HG02870 (cell line): ENCODE results near the gene MED16.
"Not testable (repeated sequence)": the region's sequence is repeated elsewhere in the genome, so short reads cannot be mapped to it uniquely, and the experiment has no call there.

Experiments used
- ATAC-seq: cut with Tn5 transposase; IDR thresholded peaks from one replicate; pipeline ENCODE4 v1.9.1; 2021; ENCODE audit warnings: mild to moderate bottlenecking, moderate library complexity; ENCODE audit not compliant: unreplicated experiment

MED16 gene

DNA sequence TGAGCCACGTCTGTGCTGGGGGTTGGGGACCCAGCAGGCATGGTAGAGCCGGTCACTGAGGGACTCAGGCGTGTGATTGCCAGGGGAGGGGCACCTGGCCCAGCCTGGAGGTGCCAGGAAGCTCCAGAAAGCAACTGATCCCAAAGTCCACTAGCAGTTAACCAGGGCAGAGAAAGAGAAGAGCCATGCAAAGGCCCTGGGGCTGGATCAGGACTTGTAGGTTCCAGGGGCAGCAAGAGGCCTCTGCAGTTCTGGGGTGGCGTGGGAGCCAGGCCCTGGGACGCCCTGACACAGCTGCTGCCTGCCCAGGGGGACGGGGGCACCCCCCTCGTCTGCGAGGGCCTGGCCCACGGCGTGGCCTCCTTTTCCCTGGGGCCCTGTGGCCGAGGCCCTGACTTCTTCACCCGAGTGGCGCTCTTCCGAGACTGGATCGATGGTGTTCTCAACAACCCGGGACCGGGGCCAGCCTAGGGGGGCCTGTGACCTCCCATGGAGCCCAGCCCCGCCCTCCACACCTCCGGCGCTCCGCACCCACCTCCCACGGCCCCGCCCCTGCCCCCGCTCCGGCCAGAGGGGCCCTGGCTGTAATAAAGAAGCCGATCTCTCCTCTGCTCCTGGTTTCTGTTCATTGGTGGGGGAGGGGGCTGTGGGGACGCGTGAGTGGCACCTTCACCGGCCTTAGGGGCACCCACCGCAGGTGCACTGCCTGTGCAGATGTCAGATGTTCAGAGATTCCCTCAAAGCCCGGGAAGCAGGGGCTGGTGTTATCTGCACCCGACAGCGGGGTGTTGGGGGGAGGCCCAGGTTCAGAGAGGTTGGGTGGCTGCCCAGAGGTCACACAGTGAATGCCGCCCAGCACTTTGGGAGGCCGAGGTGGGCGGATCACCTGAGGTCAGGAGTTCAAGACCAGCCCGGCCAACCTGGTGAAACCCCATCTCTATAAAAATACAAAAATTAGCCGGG is 61.3 kb downstream of the MED16 start:
- ATAC-seq, result no peak

DNA sequence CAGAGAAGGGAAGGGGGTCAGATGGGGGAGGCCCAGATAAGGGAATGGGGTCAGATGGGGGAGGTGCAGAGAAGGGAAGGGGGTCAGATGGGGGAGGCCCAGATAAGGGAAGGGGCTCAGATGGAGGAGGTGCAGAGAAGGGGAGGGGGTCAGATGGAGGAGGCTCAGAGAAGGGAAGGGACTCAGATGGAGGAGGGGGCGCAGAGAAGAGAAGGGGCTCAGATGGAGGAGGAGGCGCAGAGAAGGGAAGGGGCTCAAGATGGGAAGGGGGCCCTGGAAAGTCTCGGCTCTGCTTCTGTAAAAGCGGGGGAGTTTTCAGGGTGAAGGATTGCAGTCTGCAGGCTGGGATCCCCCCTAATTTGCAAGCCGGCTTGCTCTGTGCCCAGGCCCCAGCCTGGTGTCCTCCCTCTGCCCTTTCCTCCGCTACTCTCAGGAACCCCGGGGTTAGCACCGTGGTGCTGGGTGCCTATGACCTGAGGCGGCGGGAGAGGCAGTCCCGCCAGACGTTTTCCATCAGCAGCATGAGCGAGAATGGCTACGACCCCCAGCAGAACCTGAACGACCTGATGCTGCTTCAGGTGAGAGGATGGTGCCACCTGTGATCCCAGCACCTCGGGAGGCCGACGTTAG is 63.7 kb downstream of the MED16 start:
- ATAC-seq, result no peak

- ATAC-seq, result no peak
Observed at GRCh38 chr19:827710-828321, 65.2 kb downstream of the MED16 start, which contains the start of gene AZU1. TSS of gene AZU1 (plus strand) at chr19:827837. CDS start at chr19:827847, 10 bp downstream.

DNA sequence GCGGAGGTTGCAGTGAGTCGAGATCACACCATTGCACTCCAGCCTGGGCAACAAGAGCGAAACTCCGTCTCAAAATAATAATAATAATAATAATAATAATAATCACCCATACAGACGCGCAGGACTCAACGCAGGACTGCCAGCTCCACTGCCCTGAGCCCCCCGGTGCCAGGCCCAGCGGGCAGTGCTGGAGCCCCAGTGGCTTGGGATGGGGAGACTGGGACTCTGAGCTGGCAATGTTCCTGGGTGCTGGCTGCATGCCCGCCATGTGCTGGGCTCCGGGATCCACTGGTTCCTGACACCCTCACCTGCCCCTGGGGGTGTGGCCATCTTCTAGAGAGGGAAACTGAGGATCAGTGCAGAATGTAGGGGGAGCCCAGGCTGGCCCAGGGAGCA is 65.7 kb downstream of the MED16 start:
- ATAC-seq, result no peak

- ATAC-seq, result no peak
Observed at GRCh38 chr19:825897-826644, 66.9 kb downstream of the MED16 start.

DNA sequence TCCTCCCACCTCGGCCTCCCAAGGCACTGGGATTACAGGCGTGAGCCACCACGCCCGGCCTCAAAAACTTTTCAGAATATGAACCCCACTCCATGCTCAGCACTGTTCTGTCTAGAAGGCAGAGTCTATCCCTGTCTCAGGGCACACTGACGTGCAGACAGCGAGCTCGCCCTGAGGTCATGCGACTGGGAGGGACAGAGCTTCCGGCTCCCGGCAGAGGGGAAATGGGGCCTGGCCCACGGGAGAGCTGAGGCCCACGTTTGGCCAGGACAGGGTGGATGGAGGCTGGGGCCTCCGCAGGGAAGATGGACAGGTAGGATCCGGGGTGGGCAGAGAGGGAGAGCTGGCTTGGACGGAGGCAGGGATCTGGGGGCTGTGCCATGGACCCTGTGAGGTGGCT is 68.1 kb downstream of the MED16 start:
- ATAC-seq, result no peak

GRCh38 chr19:823565-824121 is 69.3 kb downstream of the MED16 start:
- ATAC-seq, result no peak

- ATAC-seq, result no peak
Observed at GRCh38 chr19:821825-822503, 71.0 kb downstream of the MED16 start, which contains the start of gene PLPPR3. TSS of gene PLPPR3 (minus strand) at chr19:821955. CDS start at chr19:821559, 396 bp downstream.

DNA sequence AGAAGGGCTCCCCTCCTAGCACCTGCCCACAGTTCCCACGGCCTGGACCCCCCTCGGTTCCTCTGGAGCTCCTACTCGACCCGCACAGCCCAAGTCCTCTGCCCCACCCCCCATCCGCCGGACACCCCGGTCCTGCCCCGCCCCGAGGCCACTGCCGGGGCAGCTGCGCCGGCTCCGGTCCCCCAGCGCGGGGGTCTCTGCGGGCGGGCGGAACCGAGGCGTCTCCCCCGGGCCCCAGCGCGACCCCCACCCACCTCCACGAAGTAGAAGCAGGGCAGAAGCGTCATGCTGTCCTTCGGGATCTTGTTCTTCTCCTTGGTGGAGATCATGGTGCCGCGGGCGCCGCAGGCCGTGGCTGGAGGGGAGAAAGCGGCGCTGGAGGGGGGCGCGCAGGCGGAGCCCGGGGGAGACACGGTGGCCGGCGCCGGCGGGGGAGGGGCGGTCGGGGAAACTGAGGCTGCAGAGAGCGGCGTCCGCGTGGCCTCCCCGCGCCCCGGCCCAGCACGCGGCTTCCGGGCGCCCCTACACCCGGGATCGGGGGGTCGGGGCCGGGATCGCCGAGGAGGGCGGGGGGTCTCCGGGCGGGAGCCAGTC is 71.7 kb downstream of the MED16 start:
- no peak for ATAC-seq

DNA sequence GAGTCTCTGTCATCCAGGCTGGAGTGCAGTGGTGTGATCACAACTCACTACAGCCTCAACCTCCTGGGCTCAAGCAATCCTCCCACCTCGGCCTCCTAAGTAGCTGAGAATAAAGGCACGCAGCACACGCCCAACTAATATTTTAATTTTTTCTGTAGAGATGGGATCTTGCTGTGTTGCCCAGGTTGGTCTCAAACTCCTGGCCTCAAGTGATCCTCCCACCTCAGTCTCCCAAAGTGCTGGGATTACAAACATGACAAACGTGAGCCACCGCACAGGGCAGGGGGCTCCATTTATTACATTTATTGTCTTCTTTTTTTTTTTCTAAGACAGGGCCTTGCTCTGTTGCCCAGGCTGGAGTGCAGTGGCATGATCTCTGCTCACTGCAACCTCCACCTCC is 72.8 kb downstream of the MED16 start:
- ATAC-seq, result not testable (repeated sequence)
